DND-41 (cell line): Measurements from ENCODE around the gene DEK.
"Not testable (repeated sequence)": the region's sequence is repeated elsewhere in the genome, so short reads cannot be mapped to it uniquely, and the experiment has no call there.

Experiments
- ATAC-seq: fragments of 200-7000 bp; cut with Tn5 transposase; 3 replicates; pipeline ENCODE4 v1.9.1; 2021; ENCODE audit warnings: low read depth; ENCODE audit not compliant: insufficient read depth
- DNase-seq: peaks from one replicate; pipeline ENCODE4 v3.0.0-alpha.2; 2020
- H2AFZ ChIP-seq: 2 replicates; pipeline ENCODE4 v1.6.0; 2012; ENCODE audit warnings: low read depth, low read length
- H3K27ac ChIP-seq: 2 replicates; pipeline ENCODE4 v1.5.1; 2012; ENCODE audit warnings: low read length, inconsistent platforms
- H3K27me3 ChIP-seq: fragments of 200-600 bp; sonication (generic); 2 replicates; pipeline ENCODE4 v1.6.0; 2012; ENCODE audit warnings: low read length, mild to moderate bottlenecking, inconsistent platforms; ENCODE audit not compliant: insufficient read depth, poor library complexity
- H3K36me3 ChIP-seq: 2 replicates; pipeline ENCODE4 v1.5.1; 2012; ENCODE audit warnings: low read length, inconsistent platforms; ENCODE audit not compliant: insufficient read depth
- H3K4me1 ChIP-seq: 2 replicates; pipeline ENCODE4 v1.5.1; 2012; ENCODE audit warnings: mild to moderate bottlenecking, low read length; ENCODE audit not compliant: insufficient read depth
- H3K4me2 ChIP-seq: 2 replicates; pipeline ENCODE4 v1.6.0; 2012; ENCODE audit warnings: mild to moderate bottlenecking, moderate library complexity, low read length, inconsistent platforms; ENCODE audit not compliant: insufficient read depth
- H3K4me3 ChIP-seq, 2 experiments: fragments of 200-600 bp in 1 of 2; shearing (Covaris generic) in 1 of 2; 2 replicates each; pipeline ENCODE4 v1.5.1; 2012 to 2016; ENCODE audit warnings: inconsistent platforms in 2 of 2, low read length in 2 of 2, mild to moderate bottlenecking in 2 of 2, low read depth in 1 of 2, moderate library complexity in 1 of 2
- H3K79me2 ChIP-seq: 2 replicates; pipeline ENCODE4 v1.6.0; 2012; ENCODE audit warnings: low read length, inconsistent platforms; ENCODE audit not compliant: insufficient read depth
- H3K9ac ChIP-seq: 2 replicates; pipeline ENCODE4 v1.6.0; 2012; ENCODE audit warnings: low read depth, mild to moderate bottlenecking, inconsistent platforms, low read length, moderate library complexity
- H3K9me3 ChIP-seq: 2 replicates; pipeline ENCODE4 v1.5.1; 2012; ENCODE audit warnings: low read length, moderate library complexity, mild to moderate bottlenecking, inconsistent platforms; ENCODE audit not compliant: insufficient read depth, severe bottlenecking
- H4K20me1 ChIP-seq: 2 replicates; pipeline ENCODE4 v1.6.0; 2012; ENCODE audit warnings: low read length; ENCODE audit not compliant: insufficient read depth
- CTCF ChIP-seq: IDR thresholded peaks from 2 replicates; pipeline ENCODE4 v1.5.1; 2012; ENCODE audit warnings: borderline replicate concordance, low read length, moderate library complexity, mild to moderate bottlenecking; ENCODE audit not compliant: poor library complexity, severe bottlenecking; ENCODE audit errors: extremely low read depth
- EZH2 ChIP-seq: IDR thresholded peaks from 3 replicates; pipeline ENCODE4 v1.6.1; 2012; ENCODE audit warnings: borderline replicate concordance, low read depth, mild to moderate bottlenecking, moderate library complexity, low read length, inconsistent platforms; ENCODE audit not compliant: severe bottlenecking

DEK gene

GRCh38 chr6:18240230-18240629, 24.1 kb downstream of the DEK start:
- Histone ChIP-seq H4K20me1 (peaks cover 57% of the 10 kb centered on the region), H2AFZ (no peak overlapping the region)

GRCh38 chr6:18237167-18237566, 27.2 kb downstream of the DEK start:
- Histone ChIP-seq H2AFZ (no peak overlapping the region), H3K27me3 (no peaks in the 10 kb centered on the region), H3K4me2 (no peak overlapping the region), H3K4me3 (no peak overlapping the region), H3K27ac (no peak overlapping the region), H3K79me2 (peaks cover 91% of the 10 kb centered on the region), H3K36me3 (peaks cover 84% of the 10 kb centered on the region), H3K9ac (no peak overlapping the region), H3K9me3 (no peaks in the 10 kb centered on the region), H4K20me1 (peaks cover 39% of the 10 kb centered on the region; the same call in 1 of the 2 replicates), H3K4me1 (no peaks in the 10 kb centered on the region)
- TF ChIP-seq CTCF: no peak
- TF ChIP-seq EZH2: no peak
- DNase-seq (no peak), ATAC-seq (no peak)

More at GRCh38 chr6:18240230-18240629, 24.1 kb downstream of the DEK start:
- no peaks in the 10 kb centered on the region for H3K9me3 ChIP-seq
- H3K36me3 ChIP-seq: peaks cover 100% of the 10 kb centered on the region
- no peak overlapping the region for H3K4me3 ChIP-seq
- H3K4me2 ChIP-seq: no peak overlapping the region
- no peak overlapping the region for H3K27ac ChIP-seq
- H3K4me1 ChIP-seq: no peaks in the 10 kb centered on the region
- ATAC-seq (no peak), DNase-seq (no peak)
- peaks cover 100% of the 10 kb centered on the region for H3K79me2 ChIP-seq
- no peak overlapping the region for H3K9ac ChIP-seq
- H3K27me3 ChIP-seq: no peaks in the 10 kb centered on the region
- TF ChIP-seq EZH2: no peak
- no peak for TF ChIP-seq CTCF

GRCh38 chr6:18235524-18235923, 28.8 kb downstream of the DEK start:
- H3K79me2 ChIP-seq: peaks cover 84% of the 10 kb centered on the region
- peaks cover 78% of the 10 kb centered on the region for H3K36me3 ChIP-seq
- DNase-seq (no peak), ATAC-seq (no peak)
- no peaks in the 10 kb centered on the region for H3K9me3 ChIP-seq
- no peak overlapping the region for H2AFZ ChIP-seq
- H4K20me1 ChIP-seq: peaks cover 28% of the 10 kb centered on the region; the same call in 1 of the 2 replicates
- no peak overlapping the region for H3K4me3 ChIP-seq
- no peak overlapping the region for H3K27ac ChIP-seq
- H3K4me2 ChIP-seq: no peak overlapping the region
- no peaks in the 10 kb centered on the region for H3K4me1 ChIP-seq
- H3K27me3 ChIP-seq: no peaks in the 10 kb centered on the region
- H3K9ac ChIP-seq: no peak overlapping the region
- TF ChIP-seq EZH2 (no peak), CTCF (no peak)

GRCh38 chr6:18234564-18234963, 29.8 kb downstream of the DEK start:
- DNase-seq (no peak), ATAC-seq (no peak)
- H3K27ac ChIP-seq: no peak overlapping the region
- no peak overlapping the region for H3K4me3 ChIP-seq
- peaks cover 73% of the 10 kb centered on the region for H3K36me3 ChIP-seq
- no peak overlapping the region for H3K9ac ChIP-seq
- H3K27me3 ChIP-seq: no peaks in the 10 kb centered on the region
- no peaks in the 10 kb centered on the region for H3K9me3 ChIP-seq
- TF ChIP-seq EZH2: no peak
- H4K20me1 ChIP-seq: peaks cover 24% of the 10 kb centered on the region; the same call in 1 of the 2 replicates
- H2AFZ ChIP-seq: no peak overlapping the region
- H3K4me2 ChIP-seq: no peak overlapping the region
- H3K4me1 ChIP-seq: no peaks in the 10 kb centered on the region
- H3K79me2 ChIP-seq: peaks cover 76% of the 10 kb centered on the region

GRCh38 chr6:18233770-18234169, 30.6 kb downstream of the DEK start:
- Histone ChIP-seq H3K79me2 (peaks cover 70% of the 10 kb centered on the region), H3K36me3 (peaks cover 70% of the 10 kb centered on the region), H4K20me1 (peaks cover 20% of the 10 kb centered on the region)
- not testable (repeated sequence) for H3K27me3 ChIP-seq, H3K4me3 ChIP-seq, H3K9me3 ChIP-seq, H2AFZ ChIP-seq, ATAC-seq, DNase-seq, H3K27ac ChIP-seq, H3K4me1 ChIP-seq, H3K4me2 ChIP-seq, H3K9ac ChIP-seq

GRCh38 chr6:18231856-18232255, 32.5 kb downstream of the DEK start:
- not testable (repeated sequence) for H3K4me2 ChIP-seq, H3K4me1 ChIP-seq, H3K27ac ChIP-seq, H3K4me3 ChIP-seq, H2AFZ ChIP-seq, H3K9ac ChIP-seq, H3K9me3 ChIP-seq, H3K27me3 ChIP-seq, DNase-seq, ATAC-seq
- peaks cover 64% of the 10 kb centered on the region for H3K79me2 ChIP-seq
- H3K36me3 ChIP-seq: peaks cover 70% of the 10 kb centered on the region
- H4K20me1 ChIP-seq: peaks cover 32% of the 10 kb centered on the region
